Measurements from ENCODE around the gene HPCAL1.

HPCAL1 gene

DNA sequence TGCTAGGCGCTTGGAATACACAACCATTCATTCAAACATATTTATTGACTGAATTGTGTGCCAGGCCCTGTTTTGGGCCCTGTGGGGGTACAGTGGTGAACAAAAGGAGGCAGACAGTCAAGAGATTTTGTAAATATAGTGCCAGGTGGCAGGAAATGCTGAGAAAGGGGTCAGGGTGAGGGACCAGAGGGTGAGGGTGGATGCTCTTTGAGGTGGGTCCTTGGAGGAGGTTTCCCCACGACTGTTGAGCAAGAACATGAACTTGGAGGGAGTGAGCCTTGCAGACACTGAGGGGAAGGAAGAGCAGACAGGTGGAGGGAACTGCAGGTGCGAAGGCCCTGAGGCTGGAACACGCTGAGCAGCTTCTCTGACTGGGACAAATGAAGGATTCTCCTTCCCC lies 104.7 kb downstream of the HPCAL1 start:
- DNase-seq (ENCODE audit: low read depth in 2 of 2): no peak

DNA sequence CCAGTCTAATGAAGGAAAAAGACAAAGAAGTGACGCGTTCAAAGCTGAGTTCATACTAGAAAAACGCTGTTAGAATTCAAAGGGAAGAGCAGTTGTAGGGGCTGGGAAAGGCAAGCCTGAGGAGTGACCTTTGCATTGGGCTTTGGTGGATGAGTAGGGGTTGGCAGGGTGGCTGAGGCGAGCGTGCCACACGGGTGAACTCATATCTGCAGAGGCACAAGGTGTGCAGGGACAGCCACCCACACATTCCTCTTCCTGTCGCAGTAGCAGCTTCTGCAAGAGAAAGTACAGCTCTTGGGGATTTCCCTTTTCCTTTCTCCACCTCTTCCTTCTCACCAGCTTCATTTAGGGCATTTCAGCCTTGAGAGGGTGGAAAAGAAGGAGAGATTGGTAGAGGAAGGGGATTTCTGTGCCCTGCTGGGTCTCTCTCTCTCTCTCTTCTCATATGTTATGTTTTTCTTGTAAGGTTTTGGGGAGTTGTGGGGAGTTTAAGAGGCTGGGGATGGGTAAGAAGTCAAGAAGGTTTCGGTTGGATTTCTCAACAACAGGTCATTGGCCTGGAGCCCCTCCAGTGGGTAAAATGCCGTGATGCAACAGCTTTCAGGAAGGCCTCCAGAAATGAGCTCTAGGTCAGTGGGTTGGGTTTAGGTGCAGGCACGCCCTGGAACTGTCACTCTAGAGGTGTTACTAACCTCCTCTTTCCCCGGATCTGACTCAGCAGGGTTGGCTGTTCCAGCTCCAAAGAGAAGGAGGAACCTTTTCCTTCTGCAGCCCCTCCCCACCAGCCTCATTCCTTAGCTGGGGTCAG lies 105.3 kb downstream of the HPCAL1 start:
- DNase-seq (ENCODE audit: low read depth in 2 of 2): peak; percentile 22 to 23

DNA sequence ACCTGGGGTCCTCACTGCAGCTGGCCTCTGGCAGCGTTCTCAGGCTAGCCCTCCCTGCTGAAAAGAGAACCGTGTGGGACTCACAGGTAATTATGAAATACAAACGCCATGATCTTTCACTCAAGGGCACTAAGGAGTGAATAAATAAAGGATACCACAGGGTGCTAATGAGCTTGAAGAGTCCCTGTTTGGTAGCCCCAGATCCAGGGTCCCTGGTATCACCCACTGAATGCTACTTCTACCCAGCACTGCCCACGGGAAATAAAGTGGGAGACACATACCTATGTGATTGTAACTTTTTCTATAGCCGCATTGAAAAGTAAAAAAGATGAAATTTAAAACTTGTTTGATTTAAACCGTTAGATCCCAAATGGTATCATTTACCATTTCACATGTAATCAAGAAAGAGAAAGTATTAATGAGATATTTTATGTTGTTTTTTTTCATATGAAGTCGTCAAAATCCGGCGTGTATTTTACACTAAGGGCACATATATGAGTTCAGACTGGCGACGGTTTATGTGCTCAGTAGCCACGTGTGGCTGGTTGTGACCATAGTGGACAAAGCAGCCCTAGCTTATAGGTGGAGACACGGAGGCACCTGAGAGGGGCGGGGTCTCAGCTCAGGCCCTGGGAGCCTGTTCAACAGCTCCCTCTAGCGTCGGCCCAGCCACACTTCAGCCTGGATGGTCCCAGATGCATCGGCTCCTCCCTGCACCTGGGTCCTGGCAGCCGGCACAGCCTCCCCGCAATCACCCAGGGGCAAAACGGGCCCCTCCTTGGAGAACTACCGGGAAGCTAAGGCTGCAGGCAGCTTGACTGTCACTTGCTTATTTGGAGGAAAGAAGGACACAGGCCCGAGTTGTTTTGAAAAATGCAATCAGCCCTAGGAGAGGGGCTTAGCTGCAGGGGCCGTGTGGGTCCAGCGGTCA lies 106.2 kb downstream of the HPCAL1 start:
- peak; percentile 58 to 65 for DNase-seq (ENCODE audit: low read depth in 2 of 2)

DNA sequence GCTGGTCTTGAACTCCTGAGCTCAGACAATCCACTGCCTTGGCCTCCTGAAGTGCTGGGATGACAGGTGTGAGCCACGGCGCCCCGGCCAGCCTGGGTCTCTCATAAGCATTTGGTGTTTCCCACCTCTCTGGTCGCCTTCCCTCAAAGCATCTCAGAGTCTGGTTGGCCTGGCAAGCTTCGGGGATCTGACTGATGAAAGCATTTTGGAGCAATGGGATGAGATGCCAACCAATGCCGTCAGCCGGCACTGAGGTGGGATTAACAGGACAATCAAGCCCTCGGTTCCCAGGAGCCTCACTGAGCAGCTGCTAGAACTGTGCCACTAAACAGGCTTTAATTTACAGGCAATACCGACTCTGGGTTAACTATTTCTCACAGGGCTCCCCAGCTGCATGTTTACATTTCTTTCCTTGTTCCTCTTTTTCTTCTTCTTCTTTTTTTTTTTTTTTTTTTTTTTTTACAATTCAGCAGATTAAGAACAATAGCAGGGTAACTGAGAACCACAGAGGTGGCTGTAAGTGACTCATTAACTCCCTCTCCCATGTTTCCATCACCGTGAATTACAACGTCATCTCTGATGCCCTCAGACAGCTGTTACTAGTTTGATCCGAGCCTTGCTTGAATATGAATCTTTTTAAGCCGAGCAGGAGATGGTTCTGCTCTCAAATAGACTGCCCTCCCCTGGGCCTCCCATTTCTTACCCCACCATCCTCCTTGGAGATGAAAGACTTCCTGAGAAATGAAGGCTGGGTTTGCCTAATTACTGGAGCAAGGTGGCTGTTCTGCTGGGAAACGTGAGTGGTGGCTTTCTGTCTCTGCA lies 107.5 kb downstream of the HPCAL1 start:
- no peak for DNase-seq (ENCODE audit: low read depth in 2 of 2)

DNA sequence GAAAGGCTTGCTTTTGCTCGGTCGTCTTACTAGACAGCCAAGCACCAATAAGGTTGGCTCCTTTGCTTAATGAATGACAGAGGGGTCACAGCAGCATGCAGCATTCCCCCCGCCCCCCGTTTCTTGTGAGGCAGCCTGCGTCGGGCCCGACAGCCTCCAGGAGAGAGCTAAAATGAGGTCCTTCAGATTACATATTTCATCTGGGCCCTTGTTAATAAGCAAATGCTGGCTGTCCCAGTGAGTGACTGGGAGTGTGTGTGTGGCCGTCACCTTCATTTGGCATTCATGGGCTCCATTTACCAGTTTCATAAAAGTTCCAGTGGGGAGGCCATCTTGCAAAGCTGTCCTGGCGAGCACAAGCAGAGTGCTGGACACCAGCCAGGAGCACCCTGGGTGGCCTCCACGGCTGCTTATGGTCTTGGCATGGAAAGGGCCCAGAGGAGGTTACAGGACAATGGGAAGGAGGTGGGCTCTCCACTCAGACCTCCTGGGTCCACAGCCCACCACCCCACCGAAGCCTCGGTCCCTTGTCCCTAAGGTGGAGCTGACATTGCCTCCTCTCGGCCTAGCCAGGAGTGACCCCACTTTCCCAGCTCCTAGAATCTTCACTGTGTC lies 108.2 kb downstream of the HPCAL1 start:
- DNase-seq (ENCODE audit: low read depth in 2 of 2): no peak

DNA sequence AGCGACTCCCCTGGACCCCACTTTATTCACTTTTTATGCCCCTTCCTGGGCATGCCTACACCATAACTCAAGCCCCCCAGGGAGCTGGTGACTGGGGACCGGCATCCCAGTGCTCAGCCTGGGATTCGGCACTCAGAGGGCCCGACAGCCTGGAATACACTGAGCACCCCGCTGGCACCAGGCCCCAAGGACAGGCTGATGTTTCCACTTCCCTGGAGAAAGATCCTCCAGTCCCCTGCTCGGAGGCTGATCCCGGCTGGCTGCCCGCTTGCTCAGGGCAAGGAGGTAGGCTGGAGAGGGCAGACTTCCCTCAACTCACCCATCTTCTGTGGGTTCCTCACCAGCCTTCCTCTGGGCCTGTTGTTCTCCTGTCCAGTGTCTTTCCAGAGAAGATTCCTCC lies 108.9 kb downstream of the HPCAL1 start:
- DNase-seq (ENCODE audit: low read depth in 2 of 2): no peak

DNA sequence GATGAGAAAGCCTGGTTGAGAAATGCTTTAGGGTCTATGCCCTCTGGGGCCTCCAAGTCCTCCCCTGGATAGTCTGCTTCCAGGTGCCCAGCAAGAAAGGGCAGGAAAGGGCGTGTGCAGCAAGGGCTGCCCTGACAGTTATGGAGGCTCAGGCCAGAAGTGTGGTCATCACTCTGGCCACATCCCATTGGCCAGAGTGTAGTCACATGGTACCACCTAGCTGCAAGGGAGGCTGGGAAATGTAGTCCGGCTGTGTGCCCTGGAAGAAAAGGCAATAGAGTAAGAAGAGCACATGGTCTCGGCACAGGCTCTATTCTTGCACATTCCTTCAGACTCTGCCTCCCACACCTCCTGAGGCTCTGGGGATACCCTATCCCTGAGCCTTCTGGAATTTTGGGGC lies 109.7 kb downstream of the HPCAL1 start:
- DNase-seq (ENCODE audit: low read depth in 2 of 2): no peak

DNA sequence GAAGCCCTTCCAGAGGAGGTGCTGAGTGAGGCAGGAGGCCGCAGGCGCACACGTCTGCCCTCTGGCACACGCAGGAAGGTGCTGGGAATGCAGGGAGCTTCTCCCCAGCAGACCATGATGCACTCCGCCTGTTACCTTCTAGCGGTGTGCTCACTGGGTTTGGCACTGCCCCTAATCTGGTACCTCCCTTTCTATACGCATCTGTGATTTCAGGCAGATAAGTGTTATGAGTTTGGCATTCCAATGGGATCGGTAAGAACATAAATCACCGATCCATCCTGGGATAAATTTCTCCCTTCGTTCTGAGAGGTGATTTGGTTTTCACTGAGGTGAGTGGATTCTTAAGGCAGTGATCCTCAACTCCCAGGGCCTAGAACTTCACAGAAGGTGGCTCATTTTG lies 110.8 kb downstream of the HPCAL1 start:
- no peak for DNase-seq (ENCODE audit: low read depth in 2 of 2)

DNA sequence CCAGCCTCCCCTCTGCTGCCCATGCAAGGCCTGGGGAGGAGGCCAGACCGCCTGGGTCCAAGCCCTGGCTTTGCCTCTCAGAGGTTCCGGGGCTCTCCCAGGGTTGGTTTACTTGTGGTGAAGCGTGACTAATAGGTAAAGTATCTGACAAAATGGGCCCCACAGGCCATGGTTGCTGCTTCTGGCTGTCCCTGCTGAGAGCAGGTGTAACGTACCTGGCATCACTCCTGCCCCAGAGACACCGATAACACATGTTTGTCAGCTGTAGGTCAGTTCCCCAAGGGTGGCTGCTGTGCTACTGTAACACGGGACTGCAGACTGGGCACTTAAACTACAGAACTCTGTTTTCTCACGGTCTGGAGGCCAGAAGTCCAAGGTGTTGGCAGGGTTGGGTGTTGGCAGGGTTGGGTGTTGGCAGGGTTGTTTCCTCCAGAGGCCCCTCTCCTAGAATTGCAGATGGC lies 111.3 kb downstream of the HPCAL1 start:
- DNase-seq (ENCODE audit: low read depth in 2 of 2): no peak

DNA sequence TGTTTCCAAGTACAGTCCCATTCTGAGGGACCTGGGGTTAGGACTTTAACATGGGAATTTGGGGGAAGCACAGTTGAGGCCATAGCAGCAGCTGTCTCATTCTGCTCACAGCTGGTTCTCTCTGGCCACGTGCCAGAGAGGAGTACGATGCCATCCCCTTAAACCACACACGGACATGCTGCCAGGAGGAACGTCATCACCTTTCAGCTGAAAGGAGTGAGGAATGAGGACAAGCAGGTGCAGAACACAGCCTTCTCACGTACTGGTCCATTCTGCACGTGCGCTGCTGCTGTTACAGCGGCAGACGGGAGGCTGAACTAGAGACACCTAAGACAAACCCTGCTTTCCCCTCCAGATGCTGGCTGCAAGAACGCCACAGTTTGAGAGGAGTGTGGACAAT lies 111.9 kb downstream of the HPCAL1 start:
- DNase-seq (ENCODE audit: low read depth in 2 of 2): no peak

DNA sequence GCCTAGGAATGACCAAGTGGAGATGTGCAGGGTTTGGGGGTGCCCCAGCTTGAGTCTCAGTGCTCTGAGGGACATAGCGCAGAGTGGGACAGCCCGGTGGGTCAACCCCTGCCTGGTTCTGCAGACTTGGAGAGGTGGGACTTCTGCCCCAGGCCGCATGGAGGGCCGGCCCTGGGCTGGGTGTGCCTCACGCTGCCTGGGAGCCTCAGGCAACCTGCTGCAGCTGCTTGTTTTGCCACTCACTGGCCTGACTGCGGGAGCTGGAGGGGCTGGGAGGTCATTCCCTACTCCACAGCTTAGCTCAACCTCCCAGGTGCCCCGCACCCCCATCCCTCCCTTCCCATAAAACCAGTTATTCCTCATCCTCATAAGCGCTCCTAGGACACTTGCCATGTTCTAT lies 112.3 kb downstream of the HPCAL1 start:
- no peak for DNase-seq (ENCODE audit: low read depth in 2 of 2)

DNA sequence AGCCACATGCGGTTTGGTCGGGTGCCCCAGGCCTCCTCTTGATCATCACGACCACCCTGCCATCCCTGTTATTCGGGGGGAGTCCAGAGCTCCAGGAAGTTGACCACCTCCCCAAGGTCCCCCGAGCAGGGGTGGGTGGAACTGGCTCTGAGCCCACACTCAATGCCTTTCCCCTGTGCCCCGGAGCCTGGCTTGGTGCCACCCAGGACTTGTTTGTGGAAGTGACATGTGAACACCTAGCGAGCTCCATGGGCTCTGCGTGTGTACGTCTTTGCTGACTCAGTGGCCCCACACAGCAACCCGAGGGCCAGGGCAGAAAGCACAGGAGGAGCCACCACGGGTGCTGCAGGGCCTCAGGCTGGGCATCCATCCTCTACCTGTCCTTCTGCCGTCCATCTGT lies 112.9 kb downstream of the HPCAL1 start:
- no peak for DNase-seq (ENCODE audit: low read depth in 2 of 2)

DNA sequence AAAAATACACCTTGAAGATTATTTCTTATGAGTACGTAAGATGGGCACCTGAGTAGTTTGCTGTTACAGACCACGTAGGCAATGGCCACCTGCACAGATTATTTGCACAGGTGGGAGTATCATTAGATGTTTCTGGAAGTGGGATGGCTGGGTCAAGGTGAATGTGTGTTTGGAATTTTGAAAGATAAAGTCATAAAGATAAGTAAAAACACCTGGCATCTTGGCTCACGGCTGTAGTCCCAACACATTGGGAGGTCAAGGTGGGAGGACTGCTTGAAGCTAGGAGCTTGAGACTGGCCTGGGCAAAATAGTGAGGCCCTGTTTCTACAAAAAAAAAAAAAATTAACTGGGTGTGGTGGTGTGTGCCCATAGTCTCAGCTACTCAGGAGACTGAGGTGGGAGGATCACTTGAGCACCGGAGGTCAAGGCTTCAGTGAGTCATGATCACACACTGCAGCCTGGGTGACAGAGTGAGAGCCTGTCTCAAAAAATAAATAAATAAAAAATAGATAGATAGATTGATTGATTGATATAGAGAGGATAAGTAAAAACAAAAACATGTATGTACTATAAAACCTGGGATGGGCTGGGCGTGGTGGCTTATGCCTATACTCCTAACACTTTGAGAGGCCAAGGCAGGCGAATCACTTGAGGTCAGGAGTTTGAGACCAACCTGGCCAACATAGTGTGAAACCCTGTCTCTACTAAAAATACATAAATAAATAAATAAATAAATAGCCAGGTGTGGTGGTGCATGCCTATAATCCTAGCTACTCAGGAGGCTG lies 115.0 kb downstream of the HPCAL1 start:
- no peak for DNase-seq (ENCODE audit: low read depth in 2 of 2)

DNA sequence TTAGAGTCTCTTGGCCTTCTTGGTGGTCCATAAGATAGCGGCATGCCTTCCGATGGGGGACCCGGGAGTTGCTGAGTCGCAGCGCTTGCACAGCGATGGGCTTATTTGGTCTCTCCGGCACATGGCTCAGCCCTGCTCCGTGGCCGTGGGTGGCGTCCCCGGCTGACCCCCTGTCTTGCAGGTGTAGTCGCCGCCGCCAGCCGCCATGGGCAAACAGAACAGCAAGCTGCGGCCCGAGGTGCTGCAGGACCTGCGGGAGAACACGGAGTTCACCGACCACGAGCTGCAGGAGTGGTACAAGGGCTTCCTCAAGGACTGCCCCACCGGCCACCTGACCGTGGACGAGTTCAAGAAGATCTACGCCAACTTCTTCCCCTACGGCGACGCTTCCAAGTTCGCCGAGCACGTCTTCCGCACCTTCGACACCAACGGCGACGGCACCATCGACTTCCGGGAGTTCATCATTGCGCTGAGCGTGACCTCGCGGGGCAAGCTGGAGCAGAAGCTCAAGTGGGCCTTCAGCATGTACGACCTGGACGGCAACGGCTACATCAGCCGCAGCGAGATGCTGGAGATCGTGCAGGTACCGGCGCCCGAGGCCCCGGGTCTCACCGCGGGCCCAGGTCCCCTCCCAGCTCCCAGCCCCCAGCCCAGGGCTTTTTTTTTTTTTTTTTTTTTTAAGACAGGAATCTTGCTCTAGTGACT lies 117.0 kb downstream of the HPCAL1 start:
- no peak for DNase-seq (ENCODE audit: low read depth in 2 of 2)

DNA sequence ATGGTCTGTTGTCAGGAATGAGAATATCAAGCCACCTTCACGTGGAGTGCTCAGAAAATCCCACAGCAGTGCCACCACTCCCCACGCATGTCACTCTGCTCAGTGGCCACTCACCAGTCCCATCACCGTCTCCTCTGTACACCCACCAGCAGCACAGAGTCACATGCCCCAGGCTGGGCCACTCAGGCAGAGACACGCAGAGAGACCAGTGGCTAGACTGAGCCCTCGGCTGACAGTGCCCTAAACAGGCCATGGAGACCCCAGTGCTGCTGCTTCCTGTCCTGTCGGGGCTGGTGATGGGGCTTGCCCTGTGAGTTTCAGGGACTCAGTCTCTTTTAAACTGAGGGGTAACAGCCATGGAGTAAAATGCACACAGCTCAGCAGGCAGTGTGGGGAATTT lies 119.5 kb downstream of the HPCAL1 start:
- DNase-seq (ENCODE audit: low read depth in 2 of 2): no peak

DNA sequence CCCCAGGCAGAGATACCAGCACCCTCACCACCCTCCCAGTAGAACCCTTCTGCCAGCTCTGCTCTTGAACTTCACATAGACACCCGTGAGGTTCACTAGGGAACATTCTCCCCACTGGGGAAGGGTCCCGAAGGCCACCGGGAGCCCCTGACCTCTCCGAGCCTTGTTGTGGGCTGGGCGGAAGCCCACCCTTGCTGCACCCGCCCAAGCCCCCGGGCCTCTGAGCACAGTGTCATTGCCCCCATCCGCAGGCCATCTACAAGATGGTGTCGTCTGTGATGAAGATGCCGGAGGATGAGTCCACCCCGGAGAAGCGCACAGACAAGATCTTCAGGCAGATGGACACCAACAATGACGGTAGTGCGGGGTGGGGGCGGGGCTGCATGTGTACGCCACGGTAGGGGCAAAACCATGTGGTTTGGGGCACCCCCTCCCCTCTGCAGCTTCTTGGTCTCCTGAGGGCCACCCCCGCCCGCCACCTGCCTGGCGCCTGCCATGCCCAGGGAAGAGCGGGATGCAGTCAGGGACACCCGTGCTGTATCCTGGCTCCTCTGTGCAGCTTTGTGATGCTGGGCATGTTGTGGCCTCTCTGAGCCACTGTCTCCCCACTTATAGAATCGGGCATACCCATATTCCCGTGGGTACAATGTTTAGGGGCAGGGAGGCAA lies 120.2 kb downstream of the HPCAL1 start:
- DNase-seq (ENCODE audit: low read depth in 2 of 2): no peak

DNA sequence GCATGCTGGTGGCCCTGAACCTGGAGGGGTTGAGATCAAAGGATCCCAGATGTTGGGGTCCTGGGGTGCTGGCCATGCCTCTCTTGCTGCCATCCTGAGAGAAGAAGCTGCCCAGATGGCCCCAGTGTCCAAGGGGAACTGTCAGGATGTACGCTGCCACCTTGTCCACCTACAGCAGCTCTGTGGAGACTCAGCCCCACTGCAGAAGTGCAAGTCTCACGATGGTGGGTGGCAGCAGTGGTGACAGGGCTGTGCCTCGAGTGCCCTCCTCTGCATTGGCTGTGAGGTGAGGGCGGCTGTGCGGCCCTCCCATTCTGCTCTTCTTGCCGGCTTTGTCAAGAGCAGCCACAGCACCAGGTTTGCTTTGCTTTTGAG lies 120.7 kb downstream of the HPCAL1 start:
- no peak for DNase-seq (ENCODE audit: low read depth in 2 of 2)

DNA sequence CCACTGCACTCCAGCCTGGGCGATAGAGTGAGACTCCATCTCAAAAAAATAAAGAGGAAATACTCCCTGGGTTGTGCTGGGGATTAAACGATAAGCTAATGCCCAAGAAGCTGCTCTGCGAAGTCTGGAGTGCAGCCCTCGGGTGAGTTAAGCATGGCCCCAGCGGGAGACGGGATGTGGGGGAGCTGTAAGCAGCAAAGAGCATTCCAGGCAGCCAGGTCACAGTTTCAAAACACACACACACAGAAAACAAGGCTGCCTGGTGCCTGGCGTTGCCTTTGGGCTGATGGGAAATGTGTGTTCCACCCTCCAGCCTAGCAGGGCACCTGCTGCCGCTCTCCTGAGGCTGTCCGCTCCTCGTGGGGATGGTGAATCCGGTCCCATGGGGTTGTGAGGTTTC lies 121.3 kb downstream of the HPCAL1 start:
- no peak for DNase-seq (ENCODE audit: low read depth in 2 of 2)

DNA sequence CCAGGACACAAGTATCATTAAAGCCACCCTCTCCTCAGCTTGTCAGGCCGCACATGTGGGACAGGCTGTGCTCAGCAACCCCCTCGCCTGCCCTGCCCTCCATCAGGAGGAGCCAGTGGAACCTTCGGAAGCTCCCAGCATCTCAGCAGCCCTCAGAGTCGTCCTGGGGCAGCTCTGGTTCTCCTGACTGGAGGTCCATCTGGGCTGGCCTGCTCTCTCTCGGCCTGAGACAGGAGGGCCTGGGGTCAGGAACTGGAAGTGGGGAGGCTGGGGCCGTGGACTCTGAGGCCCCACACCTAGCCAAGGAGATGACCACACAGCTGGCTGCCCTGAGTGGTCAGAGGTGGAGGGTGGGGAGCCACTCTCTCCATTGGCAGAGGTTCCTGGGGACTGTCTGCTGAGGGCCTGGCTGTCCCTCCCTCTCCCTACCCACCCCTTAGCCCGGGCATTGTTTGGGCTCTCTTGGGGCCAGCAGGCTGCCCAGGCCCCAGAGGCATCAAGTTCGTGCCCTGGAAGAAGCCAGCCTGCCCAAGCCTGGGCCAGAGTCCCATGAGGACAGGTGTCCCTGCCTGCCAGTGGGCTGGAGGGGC lies 122.3 kb downstream of the HPCAL1 start:
- no peak for DNase-seq (ENCODE audit: low read depth in 2 of 2)

All from stimulated activated CD8-positive, alpha-beta memory T cell treated with anti-CD3 and anti-CD28 coated beads, Interleukin-7, amount 100 ng/mL, for 1 hour (primary cell).